ENCODE data around the gene NXF1. TPM values are rescaled to one million over a fixed set of nuclear protein-coding genes. Genes with fewer than 3 reads are reported as not detected.
A peak's percentile ranks its signal among the peaks of the same experiment; 100 is the strongest.

Gene NXF1
- total and polyA plus RNA-seq, 7 experiments from 2014 or later: 66.9 to 421 (median 175) TPM

DNA sequence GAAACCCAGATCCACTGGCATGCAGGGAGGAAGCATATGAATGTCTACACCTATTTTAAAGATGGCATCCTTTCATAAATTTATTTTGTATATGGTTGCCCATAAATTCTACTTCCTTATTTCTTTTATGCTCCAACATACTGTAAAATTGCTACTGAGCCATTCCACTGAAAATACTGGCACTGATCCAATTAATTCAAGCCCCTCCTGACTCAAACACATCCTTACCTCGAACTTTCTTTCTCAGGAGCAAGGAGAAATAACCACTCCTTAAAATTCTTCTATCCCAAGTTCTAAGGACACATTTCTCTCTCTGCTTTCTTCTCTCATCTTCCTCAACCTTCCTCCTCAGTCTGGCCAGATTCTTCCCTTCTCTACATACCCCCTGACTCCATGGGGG is 5.5 kb upstream of the NXF1 start:
- ChIA-PET CTCF (interaction anchor here (0.6 kb wide), 1 partner anchor 188 kb away, joined by 9 read pairs; no protein-coding TSS in a partner anchor), POLR2A (interaction anchor here (1.2 kb wide), 1 partner anchor 21 kb away, joined by 4 read pairs; the partner anchor contains the start of gene STX5)
- H3K4me1 ChIP-seq (ENCODE audit: control insufficient read depth in 2 of 2, insufficient read depth in 2 of 2, low read length in 2 of 2): peaks cover 0 to 5% of the 10 kb centered on the region in 2 donors
- peaks cover 0 to 17% (median 8%) of the 10 kb centered on the region in 7 donors for H3K4me1 Mint-ChIP-seq
- H3K36me3 ChIP-seq (ENCODE audit: control insufficient read depth in 2 of 3, insufficient read depth in 3 of 3, low read length in 3 of 3): peaks cover 0 to under 1% (median 0%) of the 10 kb centered on the region in 3 experiments
- H3K4me3 ChIP-seq (ENCODE audit: low read length): no peak overlapping the region
- H3K27ac ChIP-seq (ENCODE audit: low read depth, low read length): no peak overlapping the region
- no peaks in the 10 kb centered on the region for H3K27me3 Mint-ChIP-seq
- no peak overlapping the region for H3K4me3 Mint-ChIP-seq
- peaks cover 0 to 4% (median 0%) of the 10 kb centered on the region in 5 donors for H3K36me3 Mint-ChIP-seq
- DNase-seq: no peak
- no peaks in the 10 kb centered on the region for H3K27me3 ChIP-seq (ENCODE audit: control insufficient read depth in 2 of 2, insufficient read depth in 2 of 2, low read length in 2 of 2)
- no peak for ATAC-seq
- no peaks in the 10 kb centered on the region for H3K9me3 Mint-ChIP-seq
- H3K27ac Mint-ChIP-seq: peak overlapping the region in 5 of 9 donors; percentile 4 to 65 (median 14)
- intact Hi-C loops (cut with micrococcal nuclease): no loop called here
- H3K9me3 ChIP-seq (ENCODE audit: control insufficient read depth in 2 of 3, low read length in 3 of 3): no peaks in the 10 kb centered on the region

GRCh38 chr11:62806611-62807121 is 1.4 kb upstream of the NXF1 start:
- Mint-ChIP-seq H3K4me3 (peak overlapping the region in 9 of 10 donors; percentile 47 to 100 (median 98)), H3K4me1 (peaks cover 17 to 46% (median 31%) of the 10 kb centered on the region in 7 donors), H3K36me3 (peaks cover 0 to 23% (median 7%) of the 10 kb centered on the region in 5 donors), H3K27ac (peak overlapping the region in 3 of 9 donors; percentile 70 to 99 (median 98)), H3K9me3 (peaks cover 0 to 4% (median 0%) of the 10 kb centered on the region in 11 donors), H3K27me3 (peaks cover 0 to 2% (median 0%) of the 10 kb centered on the region in 5 donors)
- ChIA-PET POLR2A (interaction anchor here (0.6 to 13.2 kb wide), 21 partner anchors 8 to 233 kb away, joined by 3 to 224 read pairs (median 9); partner anchors contain the start of genes BSCL2, EEF1G, GNG3 and HNRNPUL2), CTCF (interaction anchor here (1.2 kb wide), 1 partner anchor 12 kb away, joined by 3 read pairs; no protein-coding TSS in a partner anchor)
- Histone ChIP-seq H3K36me3 (ENCODE audit: control insufficient read depth in 2 of 3, insufficient read depth in 3 of 3, low read length in 3 of 3) (peaks cover 4 to 19% (median 14%) of the 10 kb centered on the region in 3 experiments), H3K27me3 (ENCODE audit: control insufficient read depth in 2 of 2, insufficient read depth in 2 of 2, low read length in 2 of 2) (no peaks in the 10 kb centered on the region), H3K4me3 (ENCODE audit: low read length) (no peak overlapping the region), H3K9me3 (ENCODE audit: control insufficient read depth in 2 of 3, low read length in 3 of 3) (no peaks in the 10 kb centered on the region), H3K4me1 (ENCODE audit: control insufficient read depth in 2 of 2, insufficient read depth in 2 of 2, low read length in 2 of 2) (peaks cover 13 to 18% of the 10 kb centered on the region in 2 donors), H3K27ac (ENCODE audit: low read depth, low read length) (peak overlapping the region; percentile 97)
- DNase-seq: no peak
- intact Hi-C loops (cut with micrococcal nuclease): no loop called here
- peak; percentile 3 for ATAC-seq

GRCh38 chr11:62805961-62806441 is 761 bp upstream of the NXF1 start:
- CTCF ChIA-PET: interaction anchor here (1.1 to 1.2 kb wide), 2 partner anchors 12 to 58 kb away, joined by 3 to 5 read pairs; no protein-coding TSS in a partner anchor
- H3K27ac ChIP-seq (ENCODE audit: low read depth, low read length): peak overlapping the region; percentile 97
- DNase-seq: no peak
- H3K36me3 ChIP-seq (ENCODE audit: control insufficient read depth in 2 of 3, insufficient read depth in 3 of 3, low read length in 3 of 3): peaks cover 10 to 26% (median 20%) of the 10 kb centered on the region in 3 experiments
- intact Hi-C loops (cut with micrococcal nuclease): loop anchor here (1.0 to 2.0 kb wide), 11 partner anchors 14 to 97 kb away; partner anchors contain the start of genes HNRNPUL2 (in 2 of the 2), STX5 (in 2 of the 2), TEX54 (in 2 of the 2) and TMEM179B (in 2 of the 2)
- Mint-ChIP-seq H3K27me3 (peaks cover 0 to 2% (median 0%) of the 10 kb centered on the region in 5 donors), H3K4me3 (peak overlapping the region; percentile 90 to 100 (median 99)), H3K4me1 (peaks cover 17 to 52% (median 34%) of the 10 kb centered on the region in 7 donors), H3K9me3 (peaks cover 0 to 7% (median 0%) of the 10 kb centered on the region in 11 donors), H3K36me3 (peaks cover 0 to 30% (median 13%) of the 10 kb centered on the region in 5 donors), H3K27ac (peak overlapping the region in 8 of 9 donors; percentile 98 to 100 (median 99))
- H3K4me3 ChIP-seq (ENCODE audit: low read length): peak overlapping the region; percentile 87
- H3K9me3 ChIP-seq (ENCODE audit: control insufficient read depth in 2 of 3, low read length in 3 of 3): no peaks in the 10 kb centered on the region
- POLR2A ChIA-PET: interaction anchor here (0.7 to 13.2 kb wide), 26 partner anchors 9 to 232 kb away, joined by 3 to 224 read pairs (median 6); partner anchors contain the start of genes BSCL2, C11orf98, CSKMT and EEF1G
- no peaks in the 10 kb centered on the region for H3K27me3 ChIP-seq (ENCODE audit: control insufficient read depth in 2 of 2, insufficient read depth in 2 of 2, low read length in 2 of 2)
- ATAC-seq: peak; percentile 8
- peaks cover 13 to 18% of the 10 kb centered on the region in 2 donors for H3K4me1 ChIP-seq (ENCODE audit: control insufficient read depth in 2 of 2, insufficient read depth in 2 of 2, low read length in 2 of 2)

DNA sequence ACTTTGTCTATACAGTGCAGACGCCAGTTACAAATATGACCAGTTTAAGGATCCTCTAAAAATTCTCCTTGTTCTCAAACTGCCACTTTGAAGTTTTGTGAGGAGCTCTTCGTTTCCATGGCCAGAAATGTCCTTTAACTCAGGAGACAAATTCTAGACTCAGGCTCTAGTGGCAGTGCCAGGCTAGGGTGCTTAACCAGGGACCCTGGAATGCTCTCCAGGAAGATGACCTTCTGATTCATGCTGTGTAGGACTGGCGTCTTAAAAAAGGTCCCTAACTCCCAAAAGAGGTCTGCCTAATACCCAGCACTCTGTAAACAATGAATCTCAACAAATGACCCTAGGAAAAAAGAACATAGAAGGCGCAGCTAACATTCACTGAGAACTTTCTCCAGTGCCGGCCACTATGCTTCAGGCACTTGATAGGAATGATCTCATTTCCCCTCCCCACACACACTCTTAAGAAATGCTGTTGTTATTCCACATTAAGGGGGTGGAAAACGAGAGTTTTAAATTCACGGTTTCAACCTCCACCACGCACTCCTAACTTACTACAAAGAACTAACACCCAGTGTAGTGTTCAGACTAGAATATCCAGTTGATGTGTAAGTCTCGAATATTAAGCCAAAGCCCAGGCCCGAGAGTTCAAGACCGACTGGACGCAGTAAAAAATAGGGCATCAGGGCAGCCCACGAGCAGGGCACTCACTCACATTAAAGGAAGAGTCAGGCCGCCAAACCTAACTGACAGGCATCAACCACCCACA is 747 bp downstream of the NXF1 start:
- Mint-ChIP-seq H3K27me3 (peaks cover 0 to 2% (median 0%) of the 10 kb centered on the region in 5 donors), H3K36me3 (peaks cover 4 to 37% (median 19%) of the 10 kb centered on the region in 5 donors), H3K4me3 (peak overlapping the region; percentile 90 to 100 (median 99)), H3K9me3 (peaks cover 0 to 7% (median 0%) of the 10 kb centered on the region in 11 donors), H3K27ac (peak overlapping the region; percentile 95 to 100 (median 98)), H3K4me1 (peaks cover 17 to 55% (median 34%) of the 10 kb centered on the region in 7 donors)
- intact Hi-C loops (cut with micrococcal nuclease): loop anchor here (1.0 to 2.0 kb wide), 11 partner anchors 12 to 95 kb away; partner anchors contain the start of genes HNRNPUL2 (in 2 of the 2), STX5 (in 2 of the 2), TEX54 (in 2 of the 2) and TMEM179B (in 2 of the 2)
- ATAC-seq (peak; percentile 10), DNase-seq (peak in 2 of 9 donors; percentile 8 to 40)
- H3K4me3 ChIP-seq (ENCODE audit: low read length): peak overlapping the region; percentile 87
- no peaks in the 10 kb centered on the region for H3K27me3 ChIP-seq (ENCODE audit: control insufficient read depth in 2 of 2, insufficient read depth in 2 of 2, low read length in 2 of 2)
- CTCF ChIA-PET: interaction anchor here (0.9 to 2.1 kb wide), 2 partner anchors 18 to 53 kb away, joined by 3 to 4 read pairs; no protein-coding TSS in a partner anchor
- H3K4me1 ChIP-seq (ENCODE audit: control insufficient read depth in 2 of 2, insufficient read depth in 2 of 2, low read length in 2 of 2): peaks cover 13 to 18% of the 10 kb centered on the region in 2 donors
- POLR2A ChIA-PET: interaction anchor here (0.9 to 13.2 kb wide), 25 partner anchors 8 to 140 kb away, joined by 3 to 224 read pairs (median 7); partner anchors contain the start of genes BSCL2, C11orf98, CSKMT and GNG3
- peaks cover 20 to 41% (median 31%) of the 10 kb centered on the region in 3 experiments for H3K36me3 ChIP-seq (ENCODE audit: control insufficient read depth in 2 of 3, insufficient read depth in 3 of 3, low read length in 3 of 3)
- peak overlapping the region; percentile 97 for H3K27ac ChIP-seq (ENCODE audit: low read depth, low read length)
- H3K9me3 ChIP-seq (ENCODE audit: control insufficient read depth in 2 of 3, low read length in 3 of 3): no peaks in the 10 kb centered on the region

DNA sequence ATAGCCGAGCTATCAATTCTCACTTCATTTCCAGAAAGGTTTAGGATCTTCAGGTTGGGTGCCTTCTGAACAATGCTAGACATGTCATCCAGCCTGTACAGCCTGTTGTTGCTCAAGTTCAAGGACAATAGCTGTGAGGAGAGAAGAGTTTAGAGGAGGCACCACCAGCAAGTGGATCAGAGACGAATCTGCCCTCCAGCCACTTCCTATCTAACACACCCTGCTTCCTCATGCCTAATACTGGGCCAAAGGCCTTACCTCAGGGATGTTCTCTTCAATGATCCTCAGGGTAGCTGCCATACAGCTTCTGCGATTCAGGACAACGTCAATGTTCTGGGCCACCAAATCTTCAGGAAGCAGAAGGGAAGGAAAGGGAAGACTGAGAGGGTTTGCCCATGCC is 4.2 kb downstream of the NXF1 start:
- ChIA-PET CTCF (interaction anchor here (1.2 to 1.9 kb wide), 3 partner anchors 11 to 55 kb away, joined by 4 to 5 read pairs (median 4); no protein-coding TSS in a partner anchor), POLR2A (interaction anchor here (0.6 to 13.2 kb wide), 11 partner anchors 10 to 57 kb away, joined by 3 to 224 read pairs (median 7); partner anchors contain the start of genes STX5, TEX54, TMEM179B and TMEM223)
- peaks cover 8 to 43% (median 23%) of the 10 kb centered on the region in 5 donors for H3K36me3 Mint-ChIP-seq
- Histone ChIP-seq H3K36me3 (ENCODE audit: control insufficient read depth in 2 of 3, insufficient read depth in 3 of 3, low read length in 3 of 3) (peaks cover 34 to 75% (median 53%) of the 10 kb centered on the region in 3 experiments), H3K27me3 (ENCODE audit: control insufficient read depth in 2 of 2, insufficient read depth in 2 of 2, low read length in 2 of 2) (no peaks in the 10 kb centered on the region), H3K4me3 (ENCODE audit: low read length) (no peak overlapping the region), H3K4me1 (ENCODE audit: control insufficient read depth in 2 of 2, insufficient read depth in 2 of 2, low read length in 2 of 2) (peaks cover 13 to 16% of the 10 kb centered on the region in 2 donors), H3K9me3 (ENCODE audit: control insufficient read depth in 2 of 3, low read length in 3 of 3) (no peaks in the 10 kb centered on the region), H3K27ac (ENCODE audit: low read depth, low read length) (no peak overlapping the region)
- intact Hi-C loops (cut with micrococcal nuclease): no loop called here
- no peak overlapping the region for H3K4me3 Mint-ChIP-seq
- H3K27ac Mint-ChIP-seq: peak overlapping the region in 3 of 9 donors; percentile 70 to 81 (median 74)
- peaks cover 0 to 7% (median 0%) of the 10 kb centered on the region in 11 donors for H3K9me3 Mint-ChIP-seq
- ATAC-seq (no peak), DNase-seq (no peak)
- peaks cover 0 to 2% (median 0%) of the 10 kb centered on the region in 5 donors for H3K27me3 Mint-ChIP-seq
- H3K4me1 Mint-ChIP-seq: peaks cover 17 to 49% (median 34%) of the 10 kb centered on the region in 7 donors
